Gastroesophageal sphincter (tissue), 3 donors: ENCODE measurements around the gene CREB3L4.

Experiments
- EP300 ChIP-seq: sonication (generic); formaldehyde crosslinking; IDR thresholded peaks from one replicate; pipeline ENCODE4 v1.6.1; 2017; ENCODE audit warnings: antibody characterized with exemption, mild to moderate bottlenecking
- POLR2A ChIP-seq, 2 donors: fragments of 450-650 bp; IDR thresholded peaks; one replicate each; pipeline ENCODE4 v1.6.1; 2017; ENCODE audit warnings: antibody characterized with exemption in 2 of 2, mild to moderate bottlenecking in 2 of 2, moderate library complexity in 1 of 2
- POLR2AphosphoS5 ChIP-seq: sonication (generic); formaldehyde crosslinking; IDR thresholded peaks from one replicate; pipeline ENCODE4 v1.6.1; 2017; ENCODE audit warnings: antibody characterized with exemption
- TF ChIP-seq, protein P1 (sequence below), 4 experiments: fragments of 200-600 bp in 2 of 4; fragments of 450-650 bp in 2 of 4; sonication (generic) in 1 of 4; IDR thresholded peaks; one replicate each; pipeline ENCODE4 v1.5.1; 2017 to 2019; ENCODE audit warnings: antibody characterized with exemption in 4 of 4, mild to moderate bottlenecking in 2 of 4, moderate library complexity in 2 of 4

- TF ChIP-seq, protein P1, sequence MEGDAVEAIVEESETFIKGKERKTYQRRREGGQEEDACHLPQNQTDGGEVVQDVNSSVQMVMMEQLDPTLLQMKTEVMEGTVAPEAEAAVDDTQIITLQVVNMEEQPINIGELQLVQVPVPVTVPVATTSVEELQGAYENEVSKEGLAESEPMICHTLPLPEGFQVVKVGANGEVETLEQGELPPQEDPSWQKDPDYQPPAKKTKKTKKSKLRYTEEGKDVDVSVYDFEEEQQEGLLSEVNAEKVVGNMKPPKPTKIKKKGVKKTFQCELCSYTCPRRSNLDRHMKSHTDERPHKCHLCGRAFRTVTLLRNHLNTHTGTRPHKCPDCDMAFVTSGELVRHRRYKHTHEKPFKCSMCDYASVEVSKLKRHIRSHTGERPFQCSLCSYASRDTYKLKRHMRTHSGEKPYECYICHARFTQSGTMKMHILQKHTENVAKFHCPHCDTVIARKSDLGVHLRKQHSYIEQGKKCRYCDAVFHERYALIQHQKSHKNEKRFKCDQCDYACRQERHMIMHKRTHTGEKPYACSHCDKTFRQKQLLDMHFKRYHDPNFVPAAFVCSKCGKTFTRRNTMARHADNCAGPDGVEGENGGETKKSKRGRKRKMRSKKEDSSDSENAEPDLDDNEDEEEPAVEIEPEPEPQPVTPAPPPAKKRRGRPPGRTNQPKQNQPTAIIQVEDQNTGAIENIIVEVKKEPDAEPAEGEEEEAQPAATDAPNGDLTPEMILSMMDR (IDR thresholded peaks at IDR 0.05), result no peak
- no peak for TF ChIP-seq EP300
- TF ChIP-seq POLR2AphosphoS5, result no peak
- TF ChIP-seq POLR2A (IDR thresholded peaks at IDR 0.05), result no peak
Measured at GRCh38 chr1:153944005-153944826, 23.5 kb upstream of the CREB3L4 start.
